22Rv1 (cell line): ENCODE measurements around the gene MAPT.
"Not testable (repeated sequence)": the region's sequence is repeated elsewhere in the genome, so short reads cannot be mapped to it uniquely, and the experiment has no call there.

Experiments used
- CTCF ChIP-seq: fragments of 450-650 bp; IDR thresholded peaks from 2 replicates; pipeline ENCODE4 v1.5.1; 2017; ENCODE audit warnings: mild to moderate bottlenecking
- ZFX ChIP-seq: fragments of 450-650 bp; IDR thresholded peaks from 2 replicates; pipeline ENCODE4 v1.6.1; 2017; ENCODE audit warnings: antibody characterized with exemption, borderline replicate concordance

GRCh38 chr17:45862127-45862526 is 32.2 kb upstream of the MAPT start:
- not testable (repeated sequence) for TF ChIP-seq CTCF, ZFX
